22Rv1 (cell line): ENCODE data around the gene KLHL8.

Experiments
- ZFX ChIP-seq: fragments of 450-650 bp; IDR thresholded peaks from 2 replicates; pipeline ENCODE4 v1.6.1; 2017; ENCODE audit warnings: antibody characterized with exemption, borderline replicate concordance
- TF ChIP-seq, protein P1 (sequence below): fragments of 450-650 bp; IDR thresholded peaks from 2 replicates; pipeline ENCODE4 v1.5.1; 2017; ENCODE audit warnings: mild to moderate bottlenecking

DNA sequence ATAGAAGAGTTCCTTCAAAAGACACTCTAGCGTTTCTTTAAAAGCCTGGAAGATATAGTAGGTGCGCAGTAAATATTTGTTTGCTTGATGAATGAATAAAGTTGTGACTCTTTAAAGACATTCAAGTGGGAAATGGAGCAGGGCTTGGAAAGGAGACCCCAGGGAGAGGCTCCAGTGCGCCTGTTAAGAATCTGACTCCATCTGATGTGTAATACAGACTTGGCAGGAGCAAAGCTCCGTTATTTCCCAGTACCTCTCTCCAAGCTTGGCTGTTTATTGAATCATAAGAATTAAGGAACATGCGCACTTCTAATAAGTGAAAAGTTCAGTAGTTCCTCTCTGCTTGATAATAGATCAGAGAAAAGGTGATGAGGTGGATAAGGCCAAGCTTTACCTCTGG, 18.8 kb upstream of the KLHL8 start:
- TF ChIP-seq, protein P1, sequence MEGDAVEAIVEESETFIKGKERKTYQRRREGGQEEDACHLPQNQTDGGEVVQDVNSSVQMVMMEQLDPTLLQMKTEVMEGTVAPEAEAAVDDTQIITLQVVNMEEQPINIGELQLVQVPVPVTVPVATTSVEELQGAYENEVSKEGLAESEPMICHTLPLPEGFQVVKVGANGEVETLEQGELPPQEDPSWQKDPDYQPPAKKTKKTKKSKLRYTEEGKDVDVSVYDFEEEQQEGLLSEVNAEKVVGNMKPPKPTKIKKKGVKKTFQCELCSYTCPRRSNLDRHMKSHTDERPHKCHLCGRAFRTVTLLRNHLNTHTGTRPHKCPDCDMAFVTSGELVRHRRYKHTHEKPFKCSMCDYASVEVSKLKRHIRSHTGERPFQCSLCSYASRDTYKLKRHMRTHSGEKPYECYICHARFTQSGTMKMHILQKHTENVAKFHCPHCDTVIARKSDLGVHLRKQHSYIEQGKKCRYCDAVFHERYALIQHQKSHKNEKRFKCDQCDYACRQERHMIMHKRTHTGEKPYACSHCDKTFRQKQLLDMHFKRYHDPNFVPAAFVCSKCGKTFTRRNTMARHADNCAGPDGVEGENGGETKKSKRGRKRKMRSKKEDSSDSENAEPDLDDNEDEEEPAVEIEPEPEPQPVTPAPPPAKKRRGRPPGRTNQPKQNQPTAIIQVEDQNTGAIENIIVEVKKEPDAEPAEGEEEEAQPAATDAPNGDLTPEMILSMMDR = no peak
- no peak for TF ChIP-seq ZFX
